NCI-H146 treated with DMSO at 0.1 percent for 48 hours (cell line): Measurements from ENCODE around the gene THEM4.
A peak's percentile ranks its signal among the peaks of the same experiment; 100 is the strongest.
"Not testable (repeated sequence)": the region's sequence is repeated elsewhere in the genome, so short reads cannot be mapped to it uniquely, and the experiment has no call there.

ENCODE experiments used
- DNase-seq: peaks from one replicate; lab custom pipeline; 2025; ENCODE audit not compliant: unreplicated experiment; lab: John Stamatoyannopoulos, UW

Gene THEM4

DNA sequence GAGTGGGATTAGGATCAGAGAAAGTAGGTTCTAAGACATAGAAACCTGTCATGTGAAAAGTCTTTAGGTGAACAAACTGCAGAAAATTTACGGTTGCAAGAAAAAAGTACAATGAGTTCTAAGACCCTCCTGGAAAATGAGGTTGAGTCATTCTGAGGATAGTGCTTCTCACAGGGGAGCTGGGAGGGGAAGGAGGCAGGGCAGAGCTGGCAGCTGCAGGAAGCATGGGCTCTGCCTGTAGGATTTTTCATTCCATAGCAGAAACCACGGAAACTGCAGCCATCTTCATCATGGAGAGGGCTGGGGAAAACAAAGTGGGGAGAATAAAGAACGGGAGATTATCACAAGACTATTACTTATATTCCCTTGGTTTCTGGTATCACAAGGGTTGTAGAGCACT lies 25.8 kb upstream of the THEM4 start:
- no peak for DNase-seq

- DNase-seq: peak; percentile 19
Measured at GRCh38 chr1:151934048-151934493, 24.8 kb upstream of the THEM4 start.

- no peak for DNase-seq
Measured at GRCh38 chr1:151924691-151925587, 15.6 kb upstream of the THEM4 start.

- no peak for DNase-seq
Measured at GRCh38 chr1:151923422-151923821, 14.1 kb upstream of the THEM4 start.

DNA sequence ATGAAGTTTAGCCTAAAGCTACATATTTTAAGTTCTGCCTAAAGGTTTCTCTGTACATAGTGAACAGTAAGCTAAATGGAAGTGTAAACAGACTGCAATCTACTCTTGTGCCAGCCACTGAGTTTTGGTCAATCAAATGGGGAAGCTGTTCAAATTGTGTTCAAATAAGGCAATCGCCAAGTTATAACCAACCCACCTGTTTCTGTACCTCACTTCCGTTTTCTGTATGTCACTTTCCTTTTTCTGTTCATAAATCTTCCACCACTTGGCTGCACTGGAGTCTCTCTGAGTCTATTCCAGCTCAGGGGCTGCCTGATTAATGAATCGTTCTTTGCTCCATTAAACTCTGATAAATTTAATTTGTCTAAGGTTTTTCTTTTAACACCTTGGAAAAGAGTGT lies 10.8 kb upstream of the THEM4 start:
- DNase-seq: no peak

DNA sequence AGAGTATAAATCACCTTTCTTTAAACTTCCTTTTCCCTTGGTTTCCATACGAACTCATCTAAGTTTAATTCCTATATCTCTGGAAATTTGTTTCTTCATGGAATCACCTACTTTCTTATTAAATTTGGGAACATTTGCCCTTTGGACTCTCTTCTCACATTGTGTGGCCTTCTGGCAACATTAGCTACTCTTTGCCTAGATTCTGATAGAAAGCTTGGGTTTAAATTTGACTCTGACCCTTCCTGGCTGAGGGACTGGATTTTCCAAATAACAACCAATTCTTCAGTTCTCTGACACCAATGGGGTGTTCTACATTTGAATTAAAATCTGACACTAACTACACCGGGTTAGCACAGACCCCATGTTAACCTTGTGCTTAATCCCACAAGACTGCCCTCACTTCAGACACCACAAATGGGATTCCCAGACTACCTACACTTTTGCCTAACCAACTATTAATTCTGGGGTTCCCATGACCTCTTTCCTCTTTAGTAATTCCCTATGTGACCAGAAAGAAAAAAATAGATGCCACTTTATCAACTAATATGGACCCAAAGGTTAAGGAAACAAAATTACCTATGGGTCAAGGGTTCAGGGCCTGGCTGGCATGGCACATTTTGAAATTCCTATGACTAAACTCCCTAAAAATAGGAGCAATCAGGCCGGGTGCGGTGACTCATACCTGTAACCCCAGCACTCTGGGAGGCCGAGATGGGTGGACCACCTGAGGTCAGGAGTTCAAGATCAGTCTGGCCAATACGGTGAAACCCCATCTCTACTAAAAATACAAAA lies 9.7 kb upstream of the THEM4 start:
- no peak for DNase-seq

GRCh38 chr1:151918156-151918555 lies 8.8 kb upstream of the THEM4 start:
- no peak for DNase-seq

- DNase-seq: no peak
Measured at GRCh38 chr1:151916726-151917370, 7.5 kb upstream of the THEM4 start.

- DNase-seq: no peak
Measured at GRCh38 chr1:151915061-151915686, 5.9 kb upstream of the THEM4 start.

DNA sequence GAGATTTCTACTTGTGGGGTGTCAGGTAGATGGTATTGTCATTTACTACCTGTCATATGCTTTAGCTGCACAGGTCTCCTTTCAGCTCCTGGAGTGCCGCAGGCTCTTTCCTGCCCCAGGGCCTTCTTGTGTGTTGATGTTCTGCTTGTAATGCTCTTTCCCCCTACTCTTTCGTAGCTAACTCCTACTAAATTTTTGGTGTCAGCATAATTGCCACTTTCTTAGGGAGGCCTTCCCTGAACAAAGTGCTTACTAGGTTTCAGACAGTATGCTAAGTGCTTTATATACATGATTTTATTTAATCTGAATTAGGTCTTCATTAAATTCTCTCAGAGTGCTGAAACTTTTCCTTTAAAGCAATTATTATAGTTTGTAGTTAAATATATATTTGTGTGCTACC lies 4.8 kb upstream of the THEM4 start:
- DNase-seq: no peak

DNA sequence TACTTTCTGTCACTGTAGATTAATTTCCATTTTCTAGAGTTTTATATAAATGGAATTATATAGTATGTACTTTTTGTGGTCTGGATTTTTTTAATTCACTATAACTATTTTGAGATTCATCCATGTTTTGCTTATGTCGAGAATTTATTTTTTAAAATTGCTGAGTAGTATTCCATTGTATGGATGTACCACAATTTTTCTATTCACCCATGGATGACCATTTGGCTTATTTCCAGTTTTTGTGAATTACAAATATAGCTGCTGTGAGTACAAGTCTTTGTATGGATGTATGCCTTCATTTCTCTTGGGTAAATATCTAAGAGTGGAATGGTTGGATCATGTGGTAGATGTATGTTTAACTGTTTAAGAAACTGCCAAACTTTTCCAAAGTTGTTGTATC lies 3.7 kb upstream of the THEM4 start:
- no peak for DNase-seq

DNA sequence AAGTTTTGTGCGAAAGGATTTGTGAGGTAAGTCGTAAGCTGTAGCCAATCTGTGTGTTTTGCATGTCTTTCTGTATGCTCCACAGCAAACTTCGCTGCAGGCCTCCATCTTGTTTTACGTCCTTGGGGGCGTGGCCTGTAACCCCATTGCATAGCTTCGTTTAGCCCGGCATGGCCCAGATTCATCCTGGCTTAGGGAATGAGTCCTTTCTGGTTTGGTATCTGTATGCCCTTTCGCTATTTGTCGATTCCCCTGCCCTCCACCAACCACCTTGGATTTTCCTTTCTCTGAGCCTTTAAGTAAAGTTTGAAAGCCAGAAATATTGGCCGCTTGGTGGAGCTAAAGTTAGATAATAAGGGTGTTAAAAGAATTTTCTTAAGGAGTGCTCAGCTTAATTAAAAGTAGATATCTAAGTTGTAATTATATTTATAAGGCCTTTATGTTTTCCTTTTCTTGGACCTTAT lies 1.1 kb downstream of the THEM4 start:
- DNase-seq: no peak

DNA sequence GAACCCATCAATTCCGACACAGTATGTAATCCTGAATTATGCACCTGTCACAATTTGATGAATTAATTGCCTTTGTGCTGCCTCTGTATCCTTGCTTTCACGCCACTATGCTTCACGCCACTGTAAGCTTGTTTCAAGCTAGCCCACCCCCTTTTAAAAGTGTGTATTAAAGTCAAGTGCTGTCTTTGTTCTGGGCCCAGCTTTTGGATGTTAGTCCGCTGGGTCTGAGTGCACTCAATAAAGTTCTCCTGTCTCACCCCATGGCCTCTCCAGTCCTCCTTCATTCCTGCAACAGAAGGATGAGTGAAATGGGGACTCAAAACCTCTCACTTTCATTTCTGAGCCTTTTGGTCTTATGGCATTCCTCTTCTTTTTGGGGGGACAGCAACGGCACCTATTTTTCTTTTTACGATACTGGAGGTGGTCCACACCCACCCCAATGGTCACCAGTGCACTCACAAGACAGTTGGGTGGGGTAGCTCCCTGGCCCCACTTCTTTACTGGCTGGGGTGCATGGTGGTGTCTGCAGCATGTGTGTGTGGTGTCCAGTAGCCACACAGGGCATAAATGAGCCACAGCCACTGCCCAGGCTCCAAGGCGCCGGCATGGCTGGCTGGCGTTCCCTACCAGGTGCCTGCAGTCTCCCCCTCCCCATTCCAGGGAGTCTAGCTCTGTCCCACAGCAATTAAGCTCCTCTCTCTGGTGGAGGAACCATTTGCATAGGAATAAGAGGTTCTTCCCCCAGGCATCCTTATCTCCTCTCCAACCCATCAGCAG lies 1.8 kb downstream of the THEM4 start:
- no peak for DNase-seq

- DNase-seq: not testable (repeated sequence)
Measured at GRCh38 chr1:151906324-151906645, 3.0 kb downstream of the THEM4 start.

DNA sequence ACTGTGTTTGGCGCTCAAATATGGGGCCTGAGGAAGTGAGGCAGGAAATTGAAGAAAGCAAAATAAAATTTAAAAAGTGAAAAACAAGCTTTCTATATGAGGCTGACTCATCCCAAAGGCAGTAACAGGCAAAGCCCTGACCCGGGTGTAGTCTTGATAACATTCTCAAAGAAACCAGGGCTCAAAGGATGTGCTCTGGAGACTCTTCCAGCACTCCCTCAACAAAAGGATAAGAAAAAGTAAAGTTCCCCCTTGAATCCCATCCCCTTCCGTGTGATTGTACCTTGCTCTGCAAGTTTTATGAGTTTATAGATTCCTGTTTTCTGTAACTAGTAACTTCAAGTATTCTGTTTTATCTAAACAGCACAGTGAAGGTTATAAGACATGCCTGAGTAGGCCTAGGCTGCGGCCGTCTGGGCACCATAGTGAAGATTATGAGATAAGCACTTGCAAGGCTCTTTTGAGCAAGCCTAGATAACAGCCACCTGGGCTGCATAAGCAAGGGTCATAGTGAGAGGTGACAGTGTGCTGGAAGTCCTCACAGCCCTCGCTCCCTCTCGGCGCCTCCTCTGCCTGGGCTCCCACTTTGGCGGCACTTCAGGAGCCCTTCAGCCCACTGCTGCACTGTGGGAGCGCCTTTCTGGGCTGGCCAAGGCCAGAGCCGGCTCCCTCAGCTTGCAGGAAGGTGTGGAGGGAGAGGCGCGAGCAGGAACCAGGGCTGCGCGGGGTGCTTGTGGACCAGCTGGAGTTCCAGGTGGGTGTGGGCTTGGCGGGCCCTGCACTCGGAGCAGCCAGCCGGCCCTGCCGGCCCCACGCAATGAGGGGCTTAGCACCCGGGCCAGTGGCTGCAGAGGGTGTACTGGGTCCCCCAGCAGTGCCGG lies 3.6 kb downstream of the THEM4 start:
- DNase-seq: not testable (repeated sequence)

DNA sequence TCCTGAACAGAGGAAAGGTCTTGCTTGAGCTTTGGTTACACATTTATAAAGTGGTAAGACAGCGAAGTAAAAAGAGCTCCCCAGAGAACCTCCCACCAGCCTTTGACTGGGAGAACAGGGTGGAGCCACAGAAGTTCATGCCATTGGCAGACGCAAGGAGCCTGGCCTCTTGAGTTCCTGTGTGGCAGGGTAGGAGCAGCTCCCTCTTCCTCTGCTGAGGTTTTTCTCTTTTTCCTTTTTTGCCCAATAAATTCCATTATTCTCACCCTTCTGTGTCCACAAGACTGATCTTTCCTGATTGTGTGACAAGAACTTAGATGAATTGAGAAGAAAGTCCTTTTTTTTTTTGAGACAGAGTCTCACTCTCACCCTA lies 4.3 kb downstream of the THEM4 start:
- DNase-seq: no peak

DNA sequence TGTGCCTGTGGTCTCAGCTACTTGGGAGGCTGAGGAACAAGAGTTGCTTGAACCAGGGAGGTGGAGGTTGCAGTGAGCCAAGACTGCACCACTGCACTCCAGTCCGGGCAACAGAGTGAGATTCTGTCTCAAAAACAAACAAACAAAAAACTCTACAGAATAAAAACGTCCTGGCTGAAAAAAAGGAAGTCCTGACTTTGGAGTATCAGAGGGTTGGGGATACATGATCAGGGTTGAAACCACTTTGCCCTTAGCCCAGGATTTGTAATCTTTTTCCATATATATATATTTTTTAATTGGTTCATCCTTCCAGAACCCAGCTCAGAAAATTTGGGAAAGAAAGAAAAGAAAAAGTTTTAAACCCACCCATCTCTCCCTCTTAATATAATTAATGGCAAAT lies 6.5 kb downstream of the THEM4 start:
- no peak for DNase-seq

- DNase-seq: not testable (repeated sequence)
Measured at GRCh38 chr1:151900804-151901203, 8.5 kb downstream of the THEM4 start.

DNA sequence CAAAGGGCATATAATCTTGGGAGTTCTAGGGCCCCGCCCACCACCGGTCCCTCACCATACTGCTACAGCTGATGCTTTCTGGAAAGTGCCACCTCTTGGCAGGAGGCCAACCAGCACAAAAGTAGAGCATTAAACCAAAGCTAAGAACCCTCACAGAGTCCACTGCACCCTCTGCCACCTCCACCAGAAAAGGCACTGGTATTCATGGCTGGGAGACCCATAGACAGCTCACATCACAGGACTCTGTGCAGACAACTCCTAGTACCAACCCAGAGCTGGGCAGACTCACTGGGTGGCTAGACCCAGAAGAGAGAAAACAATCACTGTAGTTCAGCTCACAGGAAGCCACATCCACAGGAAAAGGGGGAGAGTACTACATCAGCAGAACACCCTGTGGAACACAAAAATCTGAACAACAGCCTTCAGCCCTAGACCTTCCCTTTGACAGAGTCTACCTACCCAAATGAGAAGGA lies 10.8 kb downstream of the THEM4 start:
- no peak for DNase-seq
